Choroid plexus epithelial cell (primary cell): Measurements from ENCODE around the gene ARMC9.

Experiments
- DNase-seq: peaks from one replicate; pipeline ENCODE4 v3.0.0-alpha.2; 2010; ENCODE audit warnings: low read depth
- H3K4me3 ChIP-seq: 2 replicates; pipeline ENCODE4 v1.5.1; 2011; ENCODE audit warnings: low read depth, mild to moderate bottlenecking, control low read depth, low read length, moderate library complexity
- TF ChIP-seq, protein P1 (sequence below): conservative IDR thresholded peaks from 2 replicates; pipeline ENCODE4 v1.5.1; 2011; ENCODE audit warnings: low read depth, mild to moderate bottlenecking, control low read depth, inconsistent platforms, low read length, moderate library complexity

ARMC9 gene

DNA sequence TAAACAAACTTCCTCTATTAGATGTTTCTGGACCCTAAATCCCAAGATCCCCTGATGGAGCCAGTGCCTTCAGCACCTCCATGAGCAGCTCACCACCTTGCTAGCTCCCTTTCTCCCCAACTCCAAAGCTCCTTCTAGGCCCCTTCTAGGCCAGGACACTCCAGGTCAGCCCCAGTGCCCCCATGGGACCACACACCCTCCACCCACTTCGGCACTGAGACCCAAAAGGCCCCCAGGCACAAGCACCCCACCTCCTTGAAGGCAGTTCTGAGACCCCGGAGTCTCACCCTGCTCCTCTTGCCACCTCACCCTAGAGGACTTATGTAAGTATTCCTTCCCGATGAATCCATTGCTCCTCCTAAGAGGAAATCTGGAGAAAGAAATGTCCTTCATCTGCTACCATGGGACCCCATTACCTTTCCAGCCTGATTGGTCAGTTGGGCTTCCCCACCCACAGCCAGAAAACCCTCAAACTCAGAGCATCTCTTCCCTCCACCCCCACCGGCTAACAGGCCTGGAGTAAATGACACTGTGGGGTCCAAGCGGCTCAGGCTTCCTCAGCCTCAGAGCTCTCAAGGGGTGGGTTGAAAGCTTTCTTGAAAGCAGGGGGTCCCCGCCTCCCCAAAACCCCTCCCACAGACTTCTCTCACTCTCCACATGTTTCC lies 9.8 kb upstream of the ARMC9 start:
- H3K4me3 ChIP-seq: no peak overlapping the region
- DNase-seq: no peak
- TF ChIP-seq, protein P1, sequence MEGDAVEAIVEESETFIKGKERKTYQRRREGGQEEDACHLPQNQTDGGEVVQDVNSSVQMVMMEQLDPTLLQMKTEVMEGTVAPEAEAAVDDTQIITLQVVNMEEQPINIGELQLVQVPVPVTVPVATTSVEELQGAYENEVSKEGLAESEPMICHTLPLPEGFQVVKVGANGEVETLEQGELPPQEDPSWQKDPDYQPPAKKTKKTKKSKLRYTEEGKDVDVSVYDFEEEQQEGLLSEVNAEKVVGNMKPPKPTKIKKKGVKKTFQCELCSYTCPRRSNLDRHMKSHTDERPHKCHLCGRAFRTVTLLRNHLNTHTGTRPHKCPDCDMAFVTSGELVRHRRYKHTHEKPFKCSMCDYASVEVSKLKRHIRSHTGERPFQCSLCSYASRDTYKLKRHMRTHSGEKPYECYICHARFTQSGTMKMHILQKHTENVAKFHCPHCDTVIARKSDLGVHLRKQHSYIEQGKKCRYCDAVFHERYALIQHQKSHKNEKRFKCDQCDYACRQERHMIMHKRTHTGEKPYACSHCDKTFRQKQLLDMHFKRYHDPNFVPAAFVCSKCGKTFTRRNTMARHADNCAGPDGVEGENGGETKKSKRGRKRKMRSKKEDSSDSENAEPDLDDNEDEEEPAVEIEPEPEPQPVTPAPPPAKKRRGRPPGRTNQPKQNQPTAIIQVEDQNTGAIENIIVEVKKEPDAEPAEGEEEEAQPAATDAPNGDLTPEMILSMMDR: no peak

DNA sequence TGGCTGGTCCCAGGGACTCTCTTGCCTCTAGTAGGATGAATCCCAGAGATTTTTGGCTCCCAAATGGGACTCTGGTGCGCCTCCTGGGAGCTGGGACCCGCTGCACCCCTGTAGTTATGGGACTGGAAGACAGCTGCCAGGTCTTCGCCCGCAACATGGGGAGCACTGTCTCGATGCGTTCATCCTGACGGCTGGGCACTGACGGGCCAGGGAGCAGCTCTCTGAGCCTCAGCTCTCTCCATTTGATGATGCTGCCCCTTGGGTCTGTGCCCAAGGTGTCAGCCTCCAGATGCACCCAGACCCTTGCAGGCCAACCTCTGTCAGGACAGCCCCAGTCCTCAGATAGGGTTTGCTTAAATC lies 9.3 kb upstream of the ARMC9 start:
- no peak overlapping the region for H3K4me3 ChIP-seq
- TF ChIP-seq, protein P1: no peak
- DNase-seq: no peak

DNA sequence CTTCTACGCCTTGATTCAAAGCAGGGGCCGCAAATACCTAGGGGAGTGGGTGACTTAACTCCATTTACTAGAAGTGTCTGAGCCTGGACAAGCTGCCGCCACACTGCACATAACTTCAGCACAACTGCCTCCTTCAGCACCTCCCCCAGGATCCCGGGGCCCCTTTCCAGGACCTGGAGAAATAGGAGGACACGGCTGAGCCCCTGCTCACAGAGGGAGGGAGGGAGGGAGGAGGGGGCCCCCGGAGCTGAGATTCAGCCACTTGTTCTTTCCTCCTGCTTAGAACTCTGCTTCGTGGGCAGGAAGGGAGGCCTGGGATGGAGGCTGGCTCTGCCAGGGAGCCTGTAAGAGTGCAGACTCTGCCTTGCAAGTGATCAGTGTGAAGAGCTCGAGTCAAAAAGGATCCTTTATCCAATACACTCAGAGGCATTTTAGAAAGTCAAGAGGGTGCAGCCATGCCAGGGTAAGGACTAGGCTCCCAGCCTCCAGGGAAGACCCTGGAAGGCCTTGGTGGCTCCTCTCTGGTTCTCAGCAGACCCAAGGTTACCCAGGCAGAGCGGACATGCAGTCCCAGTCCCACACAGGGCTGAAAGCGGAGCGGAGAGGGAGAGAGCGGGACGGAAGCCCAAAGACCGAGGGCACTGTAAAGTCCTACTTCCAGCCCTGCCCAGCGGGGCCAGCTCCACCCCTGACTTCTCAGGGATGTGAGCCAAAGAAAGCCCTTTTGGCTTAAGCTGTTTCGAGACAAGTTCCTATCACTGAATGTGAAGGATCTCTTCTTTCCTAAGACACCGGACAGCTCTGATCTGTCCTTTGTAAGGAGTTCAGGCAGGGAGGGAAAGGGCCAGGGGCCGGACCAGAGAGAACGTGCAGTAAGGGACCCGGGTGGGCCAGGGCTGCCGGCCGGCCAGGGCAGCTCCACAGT lies 8.6 kb upstream of the ARMC9 start:
- DNase-seq: peak; percentile 68
- TF ChIP-seq, protein P1: no peak
- no peak overlapping the region for H3K4me3 ChIP-seq

DNA sequence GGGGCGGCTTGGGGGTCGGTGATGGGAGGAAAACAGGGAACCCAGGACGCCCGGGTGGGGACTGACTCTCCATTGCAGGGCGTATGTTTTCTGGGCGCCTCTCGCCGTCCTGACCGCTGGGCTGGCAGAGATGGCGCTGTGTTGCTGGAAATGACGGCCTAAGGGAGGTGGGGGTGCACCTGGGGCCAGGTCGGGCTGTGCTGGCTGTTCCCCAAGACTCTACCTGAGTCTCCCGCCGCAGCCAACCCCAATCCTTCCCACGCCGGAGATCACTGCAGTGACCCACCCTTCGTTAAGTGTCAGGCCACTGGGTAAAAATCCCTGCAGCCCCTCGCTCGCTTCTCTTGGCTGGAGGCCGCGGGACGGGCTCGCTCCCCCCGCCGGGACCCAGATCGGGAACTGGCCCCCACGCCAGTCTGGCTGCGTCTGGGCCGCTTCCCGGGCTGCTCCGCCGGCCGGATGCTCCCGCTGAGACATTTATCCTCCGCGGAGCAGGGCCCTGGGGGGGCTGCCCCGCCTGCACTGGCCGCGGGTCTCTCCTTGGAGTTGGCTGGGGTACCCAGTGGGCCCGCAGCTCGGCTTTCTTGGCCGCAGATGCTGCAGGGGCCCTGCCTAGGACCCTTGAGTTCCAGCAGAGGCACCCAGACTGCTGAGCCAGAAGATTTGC lies 7.8 kb upstream of the ARMC9 start:
- TF ChIP-seq, protein P1: peak; percentile 31
- peak overlapping the region; percentile 20 for H3K4me3 ChIP-seq
- DNase-seq: peak; percentile 74

DNA sequence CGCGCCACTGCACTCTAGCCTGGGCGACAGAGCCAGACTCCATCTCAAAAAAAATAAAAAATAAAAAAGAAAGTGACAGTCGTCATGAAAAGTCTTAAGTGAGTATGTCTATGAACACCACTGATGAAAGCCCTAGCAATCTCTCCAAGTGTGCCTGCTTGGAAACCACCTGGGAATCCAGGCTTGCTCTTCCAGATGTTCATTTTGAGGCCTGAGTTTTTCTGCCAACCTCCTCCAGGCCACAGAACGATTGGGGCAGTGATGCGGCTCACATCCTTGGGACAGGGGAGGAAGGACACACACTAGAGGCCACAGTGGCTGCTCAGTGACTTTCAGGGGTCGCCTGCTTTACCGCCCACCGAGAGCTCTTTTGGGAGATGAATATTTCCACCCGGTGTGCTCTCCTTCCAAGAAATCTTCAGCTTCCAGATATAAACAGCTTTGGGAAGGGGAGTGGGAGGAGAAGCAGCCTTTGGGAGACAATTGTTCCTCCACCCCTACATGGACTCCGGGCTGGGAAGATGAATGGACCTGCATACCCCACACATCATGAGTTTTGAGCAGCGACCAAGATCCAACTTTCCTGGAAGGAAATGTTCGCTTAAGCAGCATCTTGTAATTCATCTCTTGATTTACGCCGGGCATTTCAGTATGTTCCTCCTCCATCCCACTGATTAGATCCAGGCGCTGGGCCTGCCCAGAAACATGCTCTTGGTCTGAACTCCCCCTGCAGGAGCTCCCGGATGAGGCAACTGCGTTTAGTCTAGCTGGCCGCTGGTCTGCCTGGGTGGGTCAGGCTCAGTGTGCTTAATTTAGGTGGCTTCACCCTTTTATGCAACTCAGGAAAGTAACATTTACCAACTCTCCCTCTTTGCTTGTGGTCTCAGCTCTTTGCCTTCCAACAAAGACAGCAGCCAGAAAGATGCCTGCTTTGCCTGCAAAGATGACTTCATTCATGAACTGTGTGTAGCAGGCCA lies 6.2 kb upstream of the ARMC9 start:
- no peak overlapping the region for H3K4me3 ChIP-seq
- peak; percentile 95 for DNase-seq
- TF ChIP-seq, protein P1: peak; percentile 98

DNA sequence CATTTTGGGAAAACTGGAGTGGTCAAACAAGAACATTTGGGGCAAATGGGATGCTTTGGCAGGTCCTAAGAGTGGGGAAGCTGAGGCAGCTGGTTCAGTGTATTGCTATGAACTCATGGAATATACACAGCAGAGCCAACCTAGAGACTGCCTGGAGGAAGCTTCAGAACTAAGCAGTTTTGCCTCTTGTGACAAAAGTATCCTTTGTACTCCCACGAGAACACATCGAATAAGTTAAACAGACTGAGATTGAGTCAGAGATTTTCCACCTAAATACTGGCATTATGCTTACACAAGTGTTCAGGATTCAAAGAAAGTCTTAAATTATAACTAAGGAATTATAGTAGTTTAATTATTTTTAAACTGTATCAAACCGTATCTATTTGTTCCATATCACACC lies 5.2 kb upstream of the ARMC9 start:
- H3K4me3 ChIP-seq: no peak overlapping the region
- TF ChIP-seq, protein P1: no peak
- DNase-seq: no peak
